A673 (cell line): Measurements from ENCODE around the gene SESN1.

Experiments used
- EZH2 ChIP-seq: fragments of 200-600 bp; sonication (generic); IDR thresholded peaks from 2 replicates; pipeline ENCODE4 v1.6.1; 2017; ENCODE audit warnings: borderline replicate concordance, low read depth, mild to moderate bottlenecking, mixed read lengths, antibody characterized with exemption, low read length; ENCODE audit not compliant: poor library complexity, severe bottlenecking
- TF ChIP-seq, protein P1 (sequence below): fragments of 300-800, 200-600 bp; sonication (generic); conservative IDR thresholded peaks from 2 replicates; pipeline ENCODE4 v1.5.1; 2017; ENCODE audit warnings: low read depth, mild to moderate bottlenecking, antibody characterized with exemption, low read length, moderate library complexity, mixed read lengths

- TF ChIP-seq, protein P1, sequence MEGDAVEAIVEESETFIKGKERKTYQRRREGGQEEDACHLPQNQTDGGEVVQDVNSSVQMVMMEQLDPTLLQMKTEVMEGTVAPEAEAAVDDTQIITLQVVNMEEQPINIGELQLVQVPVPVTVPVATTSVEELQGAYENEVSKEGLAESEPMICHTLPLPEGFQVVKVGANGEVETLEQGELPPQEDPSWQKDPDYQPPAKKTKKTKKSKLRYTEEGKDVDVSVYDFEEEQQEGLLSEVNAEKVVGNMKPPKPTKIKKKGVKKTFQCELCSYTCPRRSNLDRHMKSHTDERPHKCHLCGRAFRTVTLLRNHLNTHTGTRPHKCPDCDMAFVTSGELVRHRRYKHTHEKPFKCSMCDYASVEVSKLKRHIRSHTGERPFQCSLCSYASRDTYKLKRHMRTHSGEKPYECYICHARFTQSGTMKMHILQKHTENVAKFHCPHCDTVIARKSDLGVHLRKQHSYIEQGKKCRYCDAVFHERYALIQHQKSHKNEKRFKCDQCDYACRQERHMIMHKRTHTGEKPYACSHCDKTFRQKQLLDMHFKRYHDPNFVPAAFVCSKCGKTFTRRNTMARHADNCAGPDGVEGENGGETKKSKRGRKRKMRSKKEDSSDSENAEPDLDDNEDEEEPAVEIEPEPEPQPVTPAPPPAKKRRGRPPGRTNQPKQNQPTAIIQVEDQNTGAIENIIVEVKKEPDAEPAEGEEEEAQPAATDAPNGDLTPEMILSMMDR, result no peak
- no peak for TF ChIP-seq EZH2
Observed at GRCh38 chr6:109024784-109025183, 69.9 kb downstream of the SESN1 start.
